Neural cell (in vitro differentiated cells): ENCODE results near the gene GLRA1. TPM values are rescaled to one million over a fixed set of nuclear protein-coding genes. Genes with fewer than 3 reads are reported as not detected.

ENCODE experiments used
- H2AFZ ChIP-seq: fragments of 200-600, 300-800 bp; sonication (generic), shearing (Covaris generic); 2 replicates; pipeline ENCODE4 v1.6.0; 2014; ENCODE audit warnings: low read depth, mild to moderate bottlenecking, antibody characterized with exemption, low read length, moderate library complexity
- H3F3A ChIP-seq: fragments of 200-600 bp; shearing (Covaris generic); 2 replicates; pipeline ENCODE4 v1.6.1; 2016; ENCODE audit warnings: mild to moderate bottlenecking, moderate library complexity, mixed read lengths, antibody characterized with exemption, low read length; ENCODE audit not compliant: insufficient read depth, poor library complexity, severe bottlenecking
- H3K27ac ChIP-seq: fragments of 200-600, 300-800 bp; sonication (generic), shearing (Covaris generic); 2 replicates; pipeline ENCODE4 v1.5.1; 2014; ENCODE audit warnings: mild to moderate bottlenecking, low read length, moderate library complexity
- H3K27me3 ChIP-seq: fragments of 300-800, 200-600 bp; sonication (generic), shearing (Covaris generic); 2 replicates; pipeline ENCODE4 v1.6.0; 2014; ENCODE audit warnings: mild to moderate bottlenecking, low read depth, low read length, moderate library complexity; ENCODE audit not compliant: insufficient read depth
- H3K36me3 ChIP-seq: fragments of 300-800, 200-600 bp; sonication (generic), shearing (Covaris generic); 2 replicates; pipeline ENCODE4 v1.5.1; 2014; ENCODE audit warnings: mild to moderate bottlenecking, antibody characterized with exemption, low read length, moderate library complexity; ENCODE audit not compliant: insufficient read depth
- H3K4me2 ChIP-seq: fragments of 300-800, 200-600 bp; sonication (generic), shearing (Covaris generic); 2 replicates; pipeline ENCODE4 v1.6.0; 2014; ENCODE audit warnings: mild to moderate bottlenecking, low read length
- H3K4me3 ChIP-seq: fragments of 300-800, 200-600 bp; sonication (generic), shearing (Covaris generic); 2 replicates; pipeline ENCODE4 v1.5.1; 2014; ENCODE audit warnings: mild to moderate bottlenecking, low read length, moderate library complexity
- H3K79me2 ChIP-seq: fragments of 200-600 bp; shearing (Covaris generic); replicated peaks from 2 replicates; pipeline ENCODE4 v1.6.0; 2014; ENCODE audit warnings: mild to moderate bottlenecking, low read length, moderate library complexity; ENCODE audit not compliant: insufficient read depth
- H3K9ac ChIP-seq: fragments of 300-800, 200-600 bp; sonication (generic), shearing (Covaris generic); 2 replicates; pipeline ENCODE4 v1.6.1; 2016; ENCODE audit warnings: mild to moderate bottlenecking, low read length, mixed read lengths
- H3K9me2 ChIP-seq: fragments of 200-600 bp; shearing (Covaris generic); 2 replicates; pipeline ENCODE4 v1.6.1; 2016; ENCODE audit warnings: mild to moderate bottlenecking, low read length, mixed read lengths; ENCODE audit not compliant: insufficient read depth
- H3K9me3 ChIP-seq: fragments of 200-600, 300-800 bp; sonication (generic), shearing (Covaris generic); 2 replicates; pipeline ENCODE4 v1.6.1; 2016; ENCODE audit warnings: mild to moderate bottlenecking, mixed run types, low read length, moderate library complexity, mixed read lengths
- H4K20me1 ChIP-seq: fragments of 200-600 bp; shearing (Covaris generic); 2 replicates; pipeline ENCODE4 v1.6.1; 2016; ENCODE audit warnings: mild to moderate bottlenecking, mixed run types; ENCODE audit not compliant: insufficient read depth
- CTCF ChIP-seq: fragments of 450-650 bp; IDR thresholded peaks from 2 replicates; pipeline ENCODE4 v1.5.1; 2014; ENCODE audit warnings: antibody characterized with exemption, mild to moderate bottlenecking, moderate library complexity; ENCODE audit not compliant: poor library complexity, severe bottlenecking
- EP300 ChIP-seq: fragments of 450-650 bp; conservative IDR thresholded peaks from 2 replicates; pipeline ENCODE4 v1.6.1; 2014; ENCODE audit warnings: antibody characterized with exemption, mild to moderate bottlenecking, moderate library complexity; ENCODE audit not compliant: poor library complexity, severe bottlenecking
- EZH2 ChIP-seq: fragments of 200-600, 300-800 bp; shearing (Covaris generic), sonication (generic); IDR thresholded peaks from 2 replicates; pipeline ENCODE4 v1.6.1; 2014; ENCODE audit warnings: antibody characterized with exemption, low read length, borderline replicate concordance, mild to moderate bottlenecking; ENCODE audit not compliant: insufficient read depth, poor library complexity, severe bottlenecking
- MXI1 ChIP-seq: fragments of 450-650 bp; conservative IDR thresholded peaks from 2 replicates; pipeline ENCODE4 v1.6.1; 2014; ENCODE audit warnings: antibody characterized with exemption, mild to moderate bottlenecking; ENCODE audit not compliant: poor library complexity, severe bottlenecking
- POLR2AphosphoS5 ChIP-seq: IDR thresholded peaks from 2 replicates; pipeline ENCODE4 v1.6.1; 2012
- RAD21 ChIP-seq: fragments of 450-650 bp; conservative IDR thresholded peaks from 2 replicates; pipeline ENCODE4 v1.6.1; 2014; ENCODE audit warnings: antibody characterized with exemption, mild to moderate bottlenecking, moderate library complexity
- REST ChIP-seq: IDR thresholded peaks from 2 replicates; pipeline ENCODE4 v1.6.1; 2012; ENCODE audit warnings: borderline replicate concordance
- SMC3 ChIP-seq: fragments of 450-650 bp; conservative IDR thresholded peaks from 2 replicates; pipeline ENCODE4 v1.6.1; 2014; ENCODE audit warnings: antibody characterized with exemption, mild to moderate bottlenecking, moderate library complexity; ENCODE audit not compliant: poor library complexity
- TAF1 ChIP-seq: IDR thresholded peaks from 2 replicates; pipeline ENCODE4 v1.6.1; 2012; ENCODE audit warnings: low read depth
- polyA plus RNA-seq: library from polyadenylated mRNA; depleted of rRNA; stranded (reverse); fragments of >200 nt; gene quantifications from 2 replicates; pipeline ENCODE4 v1.2.3, GENCODE V29; 2014

Gene GLRA1
- polyA plus RNA-seq, 1 donor from 2014 or later, result not detected

- H3K4me3 ChIP-seq, result no peak overlapping the region
- no peaks in the 10 kb centered on the region for H3K9me3 ChIP-seq
- H3K79me2 ChIP-seq, result no peaks in the 10 kb centered on the region
- H3K27me3 ChIP-seq, result no peaks in the 10 kb centered on the region
- no peak overlapping the region for H3K4me2 ChIP-seq
- no peaks in the 10 kb centered on the region for H3K9me2 ChIP-seq
- no peaks in the 10 kb centered on the region for H3F3A ChIP-seq
- H3K9ac ChIP-seq, result no peak overlapping the region
- H3K27ac ChIP-seq, result no peak overlapping the region
- H3K36me3 ChIP-seq, result no peaks in the 10 kb centered on the region
- no peak overlapping the region for H2AFZ ChIP-seq
- H4K20me1 ChIP-seq, result no peaks in the 10 kb centered on the region
- TF ChIP-seq EZH2 (no peak), CTCF (no peak), MXI1 (no peak), SMC3 (no peak), TAF1 (no peak), EP300 (no peak), RAD21 (no peak), POLR2AphosphoS5 (no peak), REST (no peak)
Observed at GRCh38 chr5:151892393-151892792, 32.3 kb downstream of the GLRA1 start.

- Histone ChIP-seq H3K4me3 (no peak overlapping the region), H3K9me2 (no peaks in the 10 kb centered on the region), H3K27ac (no peak overlapping the region), H3F3A (no peaks in the 10 kb centered on the region), H3K79me2 (no peaks in the 10 kb centered on the region), H2AFZ (no peak overlapping the region), H3K27me3 (no peaks in the 10 kb centered on the region), H3K4me2 (no peak overlapping the region), H3K9ac (no peak overlapping the region), H3K36me3 (no peaks in the 10 kb centered on the region), H4K20me1 (no peaks in the 10 kb centered on the region), H3K9me3 (no peaks in the 10 kb centered on the region)
- TF ChIP-seq TAF1 (no peak), EP300 (no peak), EZH2 (no peak), MXI1 (no peak), SMC3 (no peak), RAD21 (no peak), CTCF (no peak), POLR2AphosphoS5 (no peak), REST (no peak)
Observed at GRCh38 chr5:151890299-151890698, 34.4 kb downstream of the GLRA1 start.
